SK-N-SH treated with all-trans-retinoic acid at 6 μM for 48 hours (cell line): ENCODE data around the gene RPP40.

Experiments
- ATAC-seq: fragments of 200-7000 bp; cut with Tn5 transposase; 3 replicates; pipeline ENCODE4 v1.9.1; 2020; ENCODE audit warnings: mild to moderate bottlenecking, moderate library complexity
- ARNTL ChIP-seq: fragments of 450-650 bp; formaldehyde crosslinking; IDR thresholded peaks from 2 replicates; pipeline ENCODE4 v1.5.0; 2020; ENCODE audit warnings: low read depth, mild to moderate bottlenecking, moderate library complexity, borderline replicate concordance
- BACH2 ChIP-seq: fragments of 250-450 bp; sonication (Bioruptor Pico); IDR thresholded peaks from 2 replicates; pipeline ENCODE4 v1.9.0; 2021; ENCODE audit warnings: mild to moderate bottlenecking, borderline replicate concordance
- CSDC2 ChIP-seq: fragments of 250-450 bp; sonication (Bioruptor Pico); IDR thresholded peaks from 2 replicates; pipeline ENCODE4 v1.5.0; 2020; ENCODE audit warnings: mild to moderate bottlenecking, moderate library complexity
- ESRRG ChIP-seq: fragments of 250-450 bp; sonication (Bioruptor Pico); IDR thresholded peaks from 2 replicates; pipeline ENCODE4 v1.6.1; 2021; ENCODE audit warnings: mild to moderate bottlenecking
- GLIS3 ChIP-seq: fragments of 250-450 bp; sonication (Bioruptor Pico); IDR thresholded peaks from 2 replicates; pipeline ENCODE4 v1.5.0; 2020; ENCODE audit warnings: mild to moderate bottlenecking, moderate library complexity
- ISL1 ChIP-seq: fragments of 250-450 bp; sonication (Bioruptor Pico); IDR thresholded peaks from 2 replicates; pipeline ENCODE4 v2.1.2; 2022; ENCODE audit warnings: mild to moderate bottlenecking, moderate library complexity
- OSR1 ChIP-seq: fragments of 250-450 bp; sonication (Bioruptor Pico); IDR thresholded peaks from 2 replicates; pipeline ENCODE4 v1.8.0; 2022; ENCODE audit warnings: moderate library complexity, mild to moderate bottlenecking, inconsistent platforms
- PPARA ChIP-seq: fragments of 250-450 bp; sonication (Bioruptor Pico); IDR thresholded peaks from 2 replicates; pipeline ENCODE4 v1.5.0; 2020; ENCODE audit warnings: mild to moderate bottlenecking, borderline replicate concordance
- RARB ChIP-seq: fragments of 250-450 bp; sonication (Bioruptor Pico); IDR thresholded peaks from 2 replicates; pipeline ENCODE4 v1.8.0; 2021; ENCODE audit warnings: mild to moderate bottlenecking, moderate library complexity
- SNAI2 ChIP-seq: fragments of 250-450 bp; sonication (Bioruptor Pico); IDR thresholded peaks from 2 replicates; pipeline ENCODE4 v1.5.0; 2020; ENCODE audit warnings: mild to moderate bottlenecking, moderate library complexity
- TCF4 ChIP-seq: fragments of 250-450 bp; sonication (Bioruptor Pico); IDR thresholded peaks from 2 replicates; pipeline ENCODE4 v1.8.0; 2021; ENCODE audit warnings: mild to moderate bottlenecking, moderate library complexity, borderline replicate concordance
- ZC3H10 ChIP-seq: fragments of 250-450 bp; sonication (Bioruptor Pico); IDR thresholded peaks from 2 replicates; pipeline ENCODE4 v1.5.1; 2021; ENCODE audit warnings: mild to moderate bottlenecking, moderate library complexity
- ZFP3 ChIP-seq: fragments of 250-450 bp; sonication (Bioruptor Pico); IDR thresholded peaks from 2 replicates; pipeline ENCODE4 v1.5.0; 2020; ENCODE audit warnings: mild to moderate bottlenecking, moderate library complexity
- ZFP30 ChIP-seq: fragments of 450-650 bp; formaldehyde crosslinking; IDR thresholded peaks from 2 replicates; pipeline ENCODE4 v1.5.0; 2022; ENCODE audit warnings: mild to moderate bottlenecking, moderate library complexity
- ZNF565 ChIP-seq: fragments of 450-650 bp; formaldehyde crosslinking; conservative IDR thresholded peaks from 2 replicates; pipeline ENCODE4 v1.5.0; 2020; ENCODE audit warnings: low read depth, mild to moderate bottlenecking, moderate library complexity
- ZNF8 ChIP-seq: fragments of 450-650 bp; formaldehyde crosslinking; IDR thresholded peaks from 2 replicates; pipeline ENCODE4 v1.5.0; 2020; ENCODE audit warnings: mild to moderate bottlenecking, moderate library complexity
- TF ChIP-seq, protein P1 (sequence below): fragments of 250-450 bp; sonication (Bioruptor Pico); IDR thresholded peaks from 2 replicates; pipeline ENCODE4 v1.5.0; 2020; ENCODE audit warnings: mild to moderate bottlenecking, moderate library complexity
- TF ChIP-seq, protein P2 (sequence below): fragments of 250-450 bp; sonication (Bioruptor Pico); IDR thresholded peaks from 2 replicates; pipeline ENCODE4 v1.5.1; 2021; ENCODE audit warnings: mild to moderate bottlenecking, moderate library complexity
- TF ChIP-seq, protein P3 (sequence below): fragments of 250-450 bp; sonication (Bioruptor Pico); IDR thresholded peaks from 2 replicates; pipeline ENCODE4 v1.8.0; 2020; ENCODE audit warnings: mild to moderate bottlenecking, moderate library complexity, borderline replicate concordance
- TF ChIP-seq, protein P4 (sequence below): fragments of 250-450 bp; sonication (Bioruptor Pico); IDR thresholded peaks from 2 replicates; pipeline ENCODE4 v1.5.1; 2020; ENCODE audit warnings: low read depth, mild to moderate bottlenecking, moderate library complexity

RPP40 gene

DNA sequence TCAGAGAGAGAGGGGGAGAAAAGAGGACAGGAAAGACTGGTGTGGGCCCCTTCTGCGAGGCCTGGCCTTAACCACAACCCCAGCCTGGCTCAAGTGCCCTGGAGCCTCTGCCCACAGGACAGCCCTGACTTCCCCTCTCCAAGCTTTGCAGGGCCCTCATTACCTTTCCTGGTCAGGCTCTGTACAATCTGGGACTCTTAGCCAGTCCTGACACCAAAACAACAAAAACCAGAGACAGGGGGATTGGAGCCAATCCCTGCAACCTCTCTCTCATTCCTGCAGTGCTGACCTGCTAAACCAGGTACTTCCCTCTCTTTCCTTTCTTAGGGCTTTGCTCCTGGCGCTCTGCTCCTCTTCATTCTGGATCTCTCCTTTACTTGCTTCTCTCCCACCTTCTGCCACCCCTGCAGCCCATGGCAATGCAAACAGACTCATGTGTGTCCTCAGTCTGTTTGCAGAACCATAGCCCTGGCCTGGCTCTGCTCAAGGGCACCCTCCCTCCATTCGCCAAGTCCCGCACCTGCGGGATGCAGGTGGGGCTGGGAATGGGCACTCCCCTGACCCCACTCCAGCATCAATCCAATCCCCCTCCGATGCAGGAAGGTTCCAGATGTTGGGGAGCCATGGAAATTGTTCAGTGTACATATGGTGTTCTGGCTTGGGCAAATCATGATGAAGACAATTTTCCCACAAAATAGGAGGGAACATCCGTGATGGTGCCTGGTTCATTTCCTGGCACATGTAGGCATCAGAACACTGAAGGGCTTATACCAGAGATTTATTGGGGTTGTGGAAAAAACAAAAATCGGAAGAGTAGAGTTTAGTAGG, 38.1 kb downstream of the RPP40 start:
- TF ChIP-seq TCF4 (CRISPR knock-in tag) (no peak), OSR1 (no peak), GLIS3 (CRISPR knock-in tag) (no peak), PPARA (CRISPR knock-in tag) (no peak), RARB (CRISPR knock-in tag) (no peak)
- TF ChIP-seq, protein P1, sequence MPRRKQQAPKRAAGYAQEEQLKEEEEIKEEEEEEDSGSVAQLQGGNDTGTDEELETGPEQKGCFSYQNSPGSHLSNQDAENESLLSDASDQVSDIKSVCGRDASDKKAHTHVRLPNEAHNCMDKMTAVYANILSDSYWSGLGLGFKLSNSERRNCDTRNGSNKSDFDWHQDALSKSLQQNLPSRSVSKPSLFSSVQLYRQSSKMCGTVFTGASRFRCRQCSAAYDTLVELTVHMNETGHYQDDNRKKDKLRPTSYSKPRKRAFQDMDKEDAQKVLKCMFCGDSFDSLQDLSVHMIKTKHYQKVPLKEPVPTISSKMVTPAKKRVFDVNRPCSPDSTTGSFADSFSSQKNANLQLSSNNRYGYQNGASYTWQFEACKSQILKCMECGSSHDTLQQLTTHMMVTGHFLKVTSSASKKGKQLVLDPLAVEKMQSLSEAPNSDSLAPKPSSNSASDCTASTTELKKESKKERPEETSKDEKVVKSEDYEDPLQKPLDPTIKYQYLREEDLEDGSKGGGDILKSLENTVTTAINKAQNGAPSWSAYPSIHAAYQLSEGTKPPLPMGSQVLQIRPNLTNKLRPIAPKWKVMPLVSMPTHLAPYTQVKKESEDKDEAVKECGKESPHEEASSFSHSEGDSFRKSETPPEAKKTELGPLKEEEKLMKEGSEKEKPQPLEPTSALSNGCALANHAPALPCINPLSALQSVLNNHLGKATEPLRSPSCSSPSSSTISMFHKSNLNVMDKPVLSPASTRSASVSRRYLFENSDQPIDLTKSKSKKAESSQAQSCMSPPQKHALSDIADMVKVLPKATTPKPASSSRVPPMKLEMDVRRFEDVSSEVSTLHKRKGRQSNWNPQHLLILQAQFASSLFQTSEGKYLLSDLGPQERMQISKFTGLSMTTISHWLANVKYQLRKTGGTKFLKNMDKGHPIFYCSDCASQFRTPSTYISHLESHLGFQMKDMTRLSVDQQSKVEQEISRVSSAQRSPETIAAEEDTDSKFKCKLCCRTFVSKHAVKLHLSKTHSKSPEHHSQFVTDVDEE (CRISPR knock-in tag): no peak
- no peak for ATAC-seq

DNA sequence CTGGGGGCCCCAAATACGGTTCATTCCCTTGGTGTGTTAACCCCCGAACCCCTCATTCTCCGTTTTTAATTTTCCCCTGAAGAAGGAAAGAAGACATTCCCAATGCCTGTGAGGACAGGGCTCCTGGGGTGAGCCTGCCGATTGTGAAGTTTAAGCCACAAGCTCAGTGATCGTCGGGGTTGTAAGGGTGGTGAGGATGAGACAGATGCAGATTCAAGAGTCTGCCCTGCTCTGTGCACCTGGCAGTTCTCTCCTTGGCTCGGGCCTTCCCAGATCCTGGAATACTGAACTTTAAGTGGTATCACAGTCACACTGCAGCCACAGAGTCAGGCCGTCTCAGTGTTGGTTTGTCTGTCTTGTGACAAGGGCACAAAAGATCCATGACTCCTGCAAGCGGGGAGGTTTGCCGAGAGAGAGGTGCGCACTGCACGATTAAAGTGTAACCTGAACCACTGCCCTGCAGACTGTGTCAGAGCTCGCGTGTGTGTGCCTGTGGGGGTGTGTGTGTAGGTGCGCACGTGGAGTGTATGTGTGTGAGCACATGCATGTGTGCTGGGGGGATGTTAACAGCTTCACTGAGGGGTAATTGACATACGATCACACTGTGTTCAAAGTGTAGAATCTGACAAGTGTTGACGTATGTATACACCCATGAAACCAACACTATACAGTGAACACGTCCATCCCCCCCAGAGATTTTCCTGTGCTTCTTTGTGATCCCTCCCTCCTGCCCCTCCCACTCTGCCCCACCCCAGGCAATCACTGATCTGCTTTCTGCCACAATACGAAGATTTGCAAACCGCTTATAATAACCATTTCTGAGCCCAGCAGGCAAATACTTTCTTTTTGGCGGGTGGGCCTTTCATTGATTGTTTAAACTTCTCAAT, 38.9 kb downstream of the RPP40 start:
- no peak for ATAC-seq

DNA sequence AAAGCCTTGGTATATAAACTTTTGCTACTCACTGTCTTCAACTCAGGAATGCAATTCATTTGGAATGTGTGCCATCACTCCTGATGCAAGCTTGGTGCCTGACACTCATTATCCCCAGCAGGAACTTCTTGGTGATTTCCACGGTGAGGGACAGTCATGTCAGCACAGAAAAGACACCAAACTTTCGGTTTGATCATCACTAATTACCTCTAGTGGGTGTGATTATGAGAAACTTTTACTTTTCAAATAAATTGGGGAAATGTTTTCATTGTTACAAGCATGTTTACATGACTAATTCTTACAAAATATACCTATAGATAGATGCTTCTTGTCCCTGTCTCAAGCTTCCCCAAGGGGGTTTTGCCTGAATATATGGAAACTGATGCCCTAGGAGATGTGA, 40.9 kb downstream of the RPP40 start:
- no peak; the same call in 2 of the 3 replicates for ATAC-seq
- TF ChIP-seq CSDC2 (CRISPR knock-in tag) (no peak), ZNF8 (no peak)

More for the DNA sequence above, 38.9 kb downstream of the RPP40 start:
- no peak for TF ChIP-seq SNAI2 (CRISPR knock-in tag)
- TF ChIP-seq ZNF8: no peak

DNA sequence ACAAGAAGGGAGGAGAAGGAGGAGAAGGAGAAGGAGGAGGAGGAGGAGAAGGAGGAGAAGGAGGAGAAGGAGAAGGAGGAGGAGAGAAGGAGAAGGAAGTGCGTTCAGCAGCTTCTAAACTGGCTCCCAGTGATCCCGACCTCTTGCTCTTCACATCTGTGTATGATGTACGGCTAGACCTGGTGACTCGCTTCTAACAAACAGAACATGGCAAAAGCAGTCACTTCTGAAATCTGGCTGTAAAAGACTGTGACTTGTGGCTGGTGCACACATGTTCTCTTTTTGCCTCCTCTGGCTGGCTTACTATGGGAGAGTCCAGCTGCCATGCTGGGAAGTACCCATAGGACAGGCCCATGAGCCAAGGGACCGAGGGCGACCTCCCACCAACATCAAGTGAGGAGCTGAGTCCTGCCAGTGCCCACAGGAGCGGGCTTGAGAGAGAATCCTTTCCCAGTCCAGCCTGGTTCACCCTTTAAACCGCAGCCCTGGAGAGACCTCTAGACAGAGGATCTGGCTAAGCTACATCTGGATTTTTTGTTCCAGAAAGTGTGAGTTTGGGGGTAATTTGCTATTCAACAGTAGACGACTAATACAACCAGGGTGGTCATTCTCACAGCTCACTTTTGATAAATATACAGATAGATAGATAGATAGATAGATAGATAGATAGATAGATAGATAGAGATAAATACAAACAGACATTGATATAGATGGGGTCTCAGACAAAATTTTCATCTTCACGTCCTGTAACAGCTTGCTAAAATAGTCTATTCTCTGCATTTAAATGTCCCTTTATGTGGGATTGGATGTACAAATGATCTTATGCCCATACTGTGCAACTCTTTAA, 42.3 kb downstream of the RPP40 start:
- no peak for ATAC-seq
- TF ChIP-seq OSR1: no peak
- TF ChIP-seq ESRRG: no peak
- TF ChIP-seq, protein P2, sequence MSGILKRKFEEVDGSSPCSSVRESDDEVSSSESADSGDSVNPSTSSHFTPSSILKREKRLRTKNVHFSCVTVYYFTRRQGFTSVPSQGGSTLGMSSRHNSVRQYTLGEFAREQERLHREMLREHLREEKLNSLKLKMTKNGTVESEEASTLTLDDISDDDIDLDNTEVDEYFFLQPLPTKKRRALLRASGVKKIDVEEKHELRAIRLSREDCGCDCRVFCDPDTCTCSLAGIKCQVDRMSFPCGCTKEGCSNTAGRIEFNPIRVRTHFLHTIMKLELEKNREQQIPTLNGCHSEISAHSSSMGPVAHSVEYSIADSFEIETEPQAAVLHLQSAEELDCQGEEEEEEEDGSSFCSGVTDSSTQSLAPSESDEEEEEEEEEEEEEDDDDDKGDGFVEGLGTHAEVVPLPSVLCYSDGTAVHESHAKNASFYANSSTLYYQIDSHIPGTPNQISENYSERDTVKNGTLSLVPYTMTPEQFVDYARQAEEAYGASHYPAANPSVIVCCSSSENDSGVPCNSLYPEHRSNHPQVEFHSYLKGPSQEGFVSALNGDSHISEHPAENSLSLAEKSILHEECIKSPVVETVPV (CRISPR knock-in tag): no peak
- TF ChIP-seq TCF4 (CRISPR knock-in tag): no peak
- no peak for TF ChIP-seq ZNF565 (CRISPR knock-in tag)
- TF ChIP-seq ZC3H10 (CRISPR knock-in tag): no peak
- no peak for TF ChIP-seq ZFP3 (CRISPR knock-in tag)
- TF ChIP-seq ISL1 (CRISPR knock-in tag): no peak
- TF ChIP-seq PPARA (CRISPR knock-in tag): no peak
- TF ChIP-seq, protein P3, sequence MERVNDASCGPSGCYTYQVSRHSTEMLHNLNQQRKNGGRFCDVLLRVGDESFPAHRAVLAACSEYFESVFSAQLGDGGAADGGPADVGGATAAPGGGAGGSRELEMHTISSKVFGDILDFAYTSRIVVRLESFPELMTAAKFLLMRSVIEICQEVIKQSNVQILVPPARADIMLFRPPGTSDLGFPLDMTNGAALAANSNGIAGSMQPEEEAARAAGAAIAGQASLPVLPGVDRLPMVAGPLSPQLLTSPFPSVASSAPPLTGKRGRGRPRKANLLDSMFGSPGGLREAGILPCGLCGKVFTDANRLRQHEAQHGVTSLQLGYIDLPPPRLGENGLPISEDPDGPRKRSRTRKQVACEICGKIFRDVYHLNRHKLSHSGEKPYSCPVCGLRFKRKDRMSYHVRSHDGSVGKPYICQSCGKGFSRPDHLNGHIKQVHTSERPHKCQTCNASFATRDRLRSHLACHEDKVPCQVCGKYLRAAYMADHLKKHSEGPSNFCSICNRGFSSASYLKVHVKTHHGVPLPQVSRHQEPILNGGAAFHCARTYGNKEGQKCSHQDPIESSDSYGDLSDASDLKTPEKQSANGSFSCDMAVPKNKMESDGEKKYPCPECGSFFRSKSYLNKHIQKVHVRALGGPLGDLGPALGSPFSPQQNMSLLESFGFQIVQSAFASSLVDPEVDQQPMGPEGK (CRISPR knock-in tag): no peak
- TF ChIP-seq, protein P1 (CRISPR knock-in tag): no peak
- no peak for TF ChIP-seq BACH2 (CRISPR knock-in tag)
- no peak for TF ChIP-seq ZFP30 (CRISPR knock-in tag)
- TF ChIP-seq, protein P4, sequence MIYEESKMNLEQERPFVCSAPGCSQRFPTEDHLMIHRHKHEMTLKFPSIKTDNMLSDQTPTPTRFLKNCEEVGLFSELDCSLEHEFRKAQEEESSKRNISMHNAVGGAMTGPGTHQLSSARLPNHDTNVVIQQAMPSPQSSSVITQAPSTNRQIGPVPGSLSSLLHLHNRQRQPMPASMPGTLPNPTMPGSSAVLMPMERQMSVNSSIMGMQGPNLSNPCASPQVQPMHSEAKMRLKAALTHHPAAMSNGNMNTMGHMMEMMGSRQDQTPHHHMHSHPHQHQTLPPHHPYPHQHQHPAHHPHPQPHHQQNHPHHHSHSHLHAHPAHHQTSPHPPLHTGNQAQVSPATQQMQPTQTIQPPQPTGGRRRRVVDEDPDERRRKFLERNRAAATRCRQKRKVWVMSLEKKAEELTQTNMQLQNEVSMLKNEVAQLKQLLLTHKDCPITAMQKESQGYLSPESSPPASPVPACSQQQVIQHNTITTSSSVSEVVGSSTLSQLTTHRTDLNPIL: no peak
- no peak for TF ChIP-seq ARNTL
